ENCODE results near the gene C1orf232. TPM values are rescaled to one million over a fixed set of nuclear protein-coding genes. Genes with fewer than 3 reads are reported as not detected.

The C1orf232 gene
- total and polyA plus RNA-seq, 9 of the 15 experiments (the other 6 are each of a cell fraction or from before 2014, with no cell fraction given), result not detected

Other genes with a start within 250 kb of the C1orf232 start
Only the 7 nearest of the 17 such genes appear.
- 12.8 and 13.7 TPM in 2 replicates for gene PDIK1L, start 57.1 kb downstream of the C1orf232 start, total RNA-seq (2014; rRNA removed)
- 30.2 and 36.1 TPM in 2 replicates for gene PDIK1L, start 57.1 kb downstream of the C1orf232 start, total RNA-seq (2014; rRNA removed; fragmentation: Illumina TruSeq; extraction: Trizol)
- gene PDIK1L, start 57.1 kb downstream of the C1orf232 start, total RNA-seq (2015; rRNA removed; fragmentation: Illumina TruSeq; extraction: Trizol), result 21.6 and 23.3 TPM in 2 replicates
- gene PDIK1L, start 57.1 kb downstream of the C1orf232 start, total RNA-seq (2021), result 26.3 TPM in 2 replicates
- gene PDIK1L, start 57.1 kb downstream of the C1orf232 start, polyA plus RNA-seq (2011; rRNA removed), result 23.8 and 24.5 TPM in 2 replicates
- gene PDIK1L, start 57.1 kb downstream of the C1orf232 start, polyA plus RNA-seq (2014; fragmentation: Illumina TruSeq; extraction: Trizol), result 19.8 and 20.0 TPM in 2 replicates
- 10 to 100 TPM; 14.7 to 21.5 TPM for gene PDIK1L, start 57.1 kb downstream of the C1orf232 start, polyA plus RNA-seq (2014; fragmentation: Nextera tagmentation; extraction: Ambion mirVana)
- 13.6 and 13.9 TPM in 2 replicates for gene PDIK1L, start 57.1 kb downstream of the C1orf232 start, polyA plus RNA-seq (2014; rRNA removed)
- gene FAM110D, start 9.9 kb downstream of the C1orf232 start, total RNA-seq (2014; rRNA removed), result 0.64 and 0.69 TPM in 2 replicates
- gene FAM110D, start 9.9 kb downstream of the C1orf232 start, total RNA-seq (2014; rRNA removed; fragmentation: Illumina TruSeq; extraction: Trizol), result 0.26 and 0.33 TPM in 2 replicates
- 0.29 and 0.34 TPM in 2 replicates for gene FAM110D, start 9.9 kb downstream of the C1orf232 start, total RNA-seq (2015; rRNA removed; fragmentation: Illumina TruSeq; extraction: Trizol)
- 0.58 and 0.62 TPM in 2 replicates for gene FAM110D, start 9.9 kb downstream of the C1orf232 start, total RNA-seq (2021)
- 0.60 and 0.67 TPM in 2 replicates for gene FAM110D, start 9.9 kb downstream of the C1orf232 start, polyA plus RNA-seq (2011; rRNA removed)
- gene FAM110D, start 9.9 kb downstream of the C1orf232 start, polyA plus RNA-seq (2014; fragmentation: Illumina TruSeq; extraction: Trizol), result 0.18 and 0.33 TPM in 2 replicates
- under 1 TPM; 0.04 to 0.11 TPM for gene FAM110D, start 9.9 kb downstream of the C1orf232 start, polyA plus RNA-seq (2014; fragmentation: Nextera tagmentation; extraction: Ambion mirVana)
- gene FAM110D, start 9.9 kb downstream of the C1orf232 start, polyA plus RNA-seq (2014; rRNA removed), result 0.80 and 1.1 TPM in 2 replicates
- gene ZNF593, start 945 bp upstream of the C1orf232 start, total RNA-seq (2014; rRNA removed), result 233 and 259 TPM in 2 replicates
- gene ZNF593, start 945 bp upstream of the C1orf232 start, total RNA-seq (2014; rRNA removed; fragmentation: Illumina TruSeq; extraction: Trizol), result 16.2 and 32.2 TPM in 2 replicates
- 66.3 and 76.7 TPM in 2 replicates for gene ZNF593, start 945 bp upstream of the C1orf232 start, total RNA-seq (2015; rRNA removed; fragmentation: Illumina TruSeq; extraction: Trizol)
- 125 and 144 TPM in 2 replicates for gene ZNF593, start 945 bp upstream of the C1orf232 start, total RNA-seq (2021)
- gene ZNF593, start 945 bp upstream of the C1orf232 start, polyA plus RNA-seq (2011; rRNA removed), result 48.2 and 51.6 TPM in 2 replicates
- 37.2 and 58.8 TPM in 2 replicates for gene ZNF593, start 945 bp upstream of the C1orf232 start, polyA plus RNA-seq (2014; fragmentation: Illumina TruSeq; extraction: Trizol)
- gene ZNF593, start 945 bp upstream of the C1orf232 start, polyA plus RNA-seq (2014; fragmentation: Nextera tagmentation; extraction: Ambion mirVana), result 10 to 100 TPM in 1 of 2 experiments, 1 to 10 TPM in 1; 9.8 to 27.1 TPM
- gene ZNF593, start 945 bp upstream of the C1orf232 start, polyA plus RNA-seq (2014; rRNA removed), result 313 and 334 TPM in 2 replicates
- gene ZNF593OS, start 2.9 kb upstream of the C1orf232 start, total RNA-seq (2014; rRNA removed), result not detected in 2 replicates
- not detected in 2 replicates for gene ZNF593OS, start 2.9 kb upstream of the C1orf232 start, total RNA-seq (2014; rRNA removed; fragmentation: Illumina TruSeq; extraction: Trizol)
- not detected in 2 replicates for gene ZNF593OS, start 2.9 kb upstream of the C1orf232 start, total RNA-seq (2015; rRNA removed; fragmentation: Illumina TruSeq; extraction: Trizol)
- gene ZNF593OS, start 2.9 kb upstream of the C1orf232 start, total RNA-seq (2021), result not detected in 2 replicates
- gene ZNF593OS, start 2.9 kb upstream of the C1orf232 start, polyA plus RNA-seq (2011; rRNA removed), result not detected in 2 replicates
- gene ZNF593OS, start 2.9 kb upstream of the C1orf232 start, polyA plus RNA-seq (2014; fragmentation: Illumina TruSeq; extraction: Trizol), result not detected in 2 replicates
- gene ZNF593OS, start 2.9 kb upstream of the C1orf232 start, polyA plus RNA-seq (2014; fragmentation: Nextera tagmentation; extraction: Ambion mirVana), result under 1 TPM; 0.24 to 0.27 TPM
- not detected in 2 replicates for gene ZNF593OS, start 2.9 kb upstream of the C1orf232 start, polyA plus RNA-seq (2014; rRNA removed)
- 1.1 and 2.4 TPM in 2 replicates for gene CNKSR1, start 8.5 kb upstream of the C1orf232 start, total RNA-seq (2014; rRNA removed)
- 0.73 and 0.80 TPM in 2 replicates for gene CNKSR1, start 8.5 kb upstream of the C1orf232 start, total RNA-seq (2014; rRNA removed; fragmentation: Illumina TruSeq; extraction: Trizol)
- gene CNKSR1, start 8.5 kb upstream of the C1orf232 start, total RNA-seq (2015; rRNA removed; fragmentation: Illumina TruSeq; extraction: Trizol), result 1.8 and 2.4 TPM in 2 replicates
- 1.6 and 2.0 TPM in 2 replicates for gene CNKSR1, start 8.5 kb upstream of the C1orf232 start, total RNA-seq (2021)
- 0.91 and 0.93 TPM in 2 replicates for gene CNKSR1, start 8.5 kb upstream of the C1orf232 start, polyA plus RNA-seq (2011; rRNA removed)
- gene CNKSR1, start 8.5 kb upstream of the C1orf232 start, polyA plus RNA-seq (2014; fragmentation: Illumina TruSeq; extraction: Trizol), result 2.0 and 2.2 TPM in 2 replicates
- under 1 TPM; 0.03 to 0.10 TPM for gene CNKSR1, start 8.5 kb upstream of the C1orf232 start, polyA plus RNA-seq (2014; fragmentation: Nextera tagmentation; extraction: Ambion mirVana)
- gene CNKSR1, start 8.5 kb upstream of the C1orf232 start, polyA plus RNA-seq (2014; rRNA removed), result 2.0 and 2.8 TPM in 2 replicates
- 0.08 TPM in 1 of 2 replicates, not detected in the other for gene CATSPER4, start 21.6 kb upstream of the C1orf232 start, total RNA-seq (2014; rRNA removed)
- gene CATSPER4, start 21.6 kb upstream of the C1orf232 start, total RNA-seq (2014; rRNA removed; fragmentation: Illumina TruSeq; extraction: Trizol), result not detected in 2 replicates
- gene CATSPER4, start 21.6 kb upstream of the C1orf232 start, total RNA-seq (2015; rRNA removed; fragmentation: Illumina TruSeq; extraction: Trizol), result not detected in 2 replicates
- 0.13 TPM in 1 of 2 replicates, not detected in the other for gene CATSPER4, start 21.6 kb upstream of the C1orf232 start, total RNA-seq (2021)
- gene CATSPER4, start 21.6 kb upstream of the C1orf232 start, polyA plus RNA-seq (2011; rRNA removed), result 0.05 TPM in 1 of 2 replicates, not detected in the other
- not detected in 2 replicates for gene CATSPER4, start 21.6 kb upstream of the C1orf232 start, polyA plus RNA-seq (2014; fragmentation: Illumina TruSeq; extraction: Trizol)
- gene CATSPER4, start 21.6 kb upstream of the C1orf232 start, polyA plus RNA-seq (2014; fragmentation: Nextera tagmentation; extraction: Ambion mirVana), result under 1 TPM in 1 of 2 experiments, not detected in 1; 0.04 TPM
- 0.35 TPM in 1 of 2 replicates, not detected in the other for gene CATSPER4, start 21.6 kb upstream of the C1orf232 start, polyA plus RNA-seq (2014; rRNA removed)
- 75.9 and 77.9 TPM in 2 replicates for gene CEP85, start 65.2 kb upstream of the C1orf232 start, total RNA-seq (2014; rRNA removed)
- gene CEP85, start 65.2 kb upstream of the C1orf232 start, total RNA-seq (2014; rRNA removed; fragmentation: Illumina TruSeq; extraction: Trizol), result 89.6 and 92.6 TPM in 2 replicates
- gene CEP85, start 65.2 kb upstream of the C1orf232 start, total RNA-seq (2015; rRNA removed; fragmentation: Illumina TruSeq; extraction: Trizol), result 85.3 and 88.7 TPM in 2 replicates
- 80.2 and 84.8 TPM in 2 replicates for gene CEP85, start 65.2 kb upstream of the C1orf232 start, total RNA-seq (2021)
- 140 and 167 TPM in 2 replicates for gene CEP85, start 65.2 kb upstream of the C1orf232 start, polyA plus RNA-seq (2011; rRNA removed)
- 102 and 107 TPM in 2 replicates for gene CEP85, start 65.2 kb upstream of the C1orf232 start, polyA plus RNA-seq (2014; fragmentation: Illumina TruSeq; extraction: Trizol)
- 100 to 1,000 TPM in 1 of 2 experiments, 10 to 100 TPM in 1; 42.1 to 107 TPM for gene CEP85, start 65.2 kb upstream of the C1orf232 start, polyA plus RNA-seq (2014; fragmentation: Nextera tagmentation; extraction: Ambion mirVana)
- gene CEP85, start 65.2 kb upstream of the C1orf232 start, polyA plus RNA-seq (2014; rRNA removed), result 97.5 and 114 TPM in 2 replicates